Type B pancreatic cell (in vitro differentiated cells): ENCODE data around the gene SOX5. TPM values are rescaled to one million over a fixed set of nuclear protein-coding genes. Genes with fewer than 3 reads are reported as not detected.
"Not testable (repeated sequence)": the region's sequence is repeated elsewhere in the genome, so short reads cannot be mapped to it uniquely, and the experiment has no call there.

Experiments used
- DNase-seq: peaks from one replicate; pipeline ENCODE4 v3.0.0; 2021; ENCODE audit warnings: mixed read lengths; ENCODE audit not compliant: unreplicated experiment; ENCODE audit errors: extremely low spot score
- H3K27ac Mint-ChIP-seq: 2 replicates; pipeline ENCODE4 v1.8.0; 2021; ENCODE audit warnings: mild to moderate bottlenecking, mixed read lengths
- H3K27me3 Mint-ChIP-seq: 2 replicates; pipeline ENCODE4 v1.8.0; 2021; ENCODE audit warnings: mixed read lengths
- H3K36me3 Mint-ChIP-seq: 2 replicates; pipeline ENCODE4 v1.8.0; 2021; ENCODE audit warnings: mixed read lengths
- H3K4me1 Mint-ChIP-seq: one replicate; pipeline ENCODE4 v1.8.0; 2021; ENCODE audit warnings: mixed read lengths; ENCODE audit not compliant: unreplicated experiment
- H3K4me3 Mint-ChIP-seq: 2 replicates; pipeline ENCODE4 v1.8.0; 2021; ENCODE audit warnings: mild to moderate bottlenecking, mixed read lengths
- H3K9me3 Mint-ChIP-seq: 2 replicates; pipeline ENCODE4 v1.8.0; 2021; ENCODE audit warnings: mixed read lengths
- total RNA-seq: library from RNA; stranded (reverse); gene quantifications from 2 replicates; pipeline ENCODE4 v1.2.1, GENCODE V29; 2021; ENCODE audit warnings: low replicate concordance
- TF ChIP-seq, protein P1 (sequence below): fragments of 200-600 bp; sonication (generic); conservative IDR thresholded peaks from 2 replicates; pipeline ENCODE4 v1.5.0; 2021; ENCODE audit warnings: antibody characterized with exemption, mild to moderate bottlenecking

The SOX5 gene
- total RNA-seq, 1 donor from 2014 or later = 32.8 TPM

- Mint-ChIP-seq H3K4me3 (no peak overlapping the region), H3K36me3 (peaks cover 20% of the 10 kb centered on the region), H3K27ac (no peak overlapping the region), H3K4me1 (no peaks in the 10 kb centered on the region), H3K9me3 (peaks cover 7% of the 10 kb centered on the region), H3K27me3 (no peaks in the 10 kb centered on the region)
- DNase-seq = no peak
- TF ChIP-seq, protein P1, sequence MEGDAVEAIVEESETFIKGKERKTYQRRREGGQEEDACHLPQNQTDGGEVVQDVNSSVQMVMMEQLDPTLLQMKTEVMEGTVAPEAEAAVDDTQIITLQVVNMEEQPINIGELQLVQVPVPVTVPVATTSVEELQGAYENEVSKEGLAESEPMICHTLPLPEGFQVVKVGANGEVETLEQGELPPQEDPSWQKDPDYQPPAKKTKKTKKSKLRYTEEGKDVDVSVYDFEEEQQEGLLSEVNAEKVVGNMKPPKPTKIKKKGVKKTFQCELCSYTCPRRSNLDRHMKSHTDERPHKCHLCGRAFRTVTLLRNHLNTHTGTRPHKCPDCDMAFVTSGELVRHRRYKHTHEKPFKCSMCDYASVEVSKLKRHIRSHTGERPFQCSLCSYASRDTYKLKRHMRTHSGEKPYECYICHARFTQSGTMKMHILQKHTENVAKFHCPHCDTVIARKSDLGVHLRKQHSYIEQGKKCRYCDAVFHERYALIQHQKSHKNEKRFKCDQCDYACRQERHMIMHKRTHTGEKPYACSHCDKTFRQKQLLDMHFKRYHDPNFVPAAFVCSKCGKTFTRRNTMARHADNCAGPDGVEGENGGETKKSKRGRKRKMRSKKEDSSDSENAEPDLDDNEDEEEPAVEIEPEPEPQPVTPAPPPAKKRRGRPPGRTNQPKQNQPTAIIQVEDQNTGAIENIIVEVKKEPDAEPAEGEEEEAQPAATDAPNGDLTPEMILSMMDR = no peak
Measured at GRCh38 chr12:23528316-23528715, 421.2 kb downstream of the SOX5 start.

- Mint-ChIP-seq H3K4me1 (no peaks in the 10 kb centered on the region), H3K36me3 (peaks cover 11% of the 10 kb centered on the region), H3K9me3 (peaks cover 4% of the 10 kb centered on the region), H3K27ac (no peak overlapping the region), H3K27me3 (no peaks in the 10 kb centered on the region), H3K4me3 (no peak overlapping the region)
- no peak for DNase-seq
- TF ChIP-seq, protein P1 = no peak
Measured at GRCh38 chr12:23525450-23526072, 423.9 kb downstream of the SOX5 start.

DNA sequence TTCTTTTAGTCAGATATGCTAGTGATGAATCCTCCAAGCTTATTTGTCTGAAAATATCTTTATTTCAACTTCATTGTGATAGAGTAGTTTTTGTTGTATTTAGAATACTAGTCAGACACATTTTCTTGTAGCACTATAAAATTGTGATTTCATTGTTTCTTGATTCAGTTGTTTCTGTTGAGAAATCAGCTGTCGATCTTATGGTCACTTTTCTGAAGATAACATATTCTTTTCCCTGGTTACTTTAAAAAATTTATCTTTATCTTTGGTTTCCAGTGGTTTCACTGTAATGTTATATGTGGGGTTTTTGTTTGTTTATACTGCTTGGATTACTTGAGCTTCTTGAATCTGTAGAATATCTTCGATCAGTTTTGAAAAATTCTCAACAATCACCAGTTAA is 426.1 kb downstream of the SOX5 start:
- Mint-ChIP-seq H3K9me3 (peaks cover 10% of the 10 kb centered on the region), H3K27me3 (no peaks in the 10 kb centered on the region), H3K4me1 (no peaks in the 10 kb centered on the region), H3K4me3 (no peak overlapping the region), H3K36me3 (peaks cover 8% of the 10 kb centered on the region), H3K27ac (no peak overlapping the region)
- TF ChIP-seq, protein P1 = no peak
- no peak for DNase-seq

GRCh38 chr12:23519444-23519843 is 430.0 kb downstream of the SOX5 start:
- not testable (repeated sequence) for H3K9me3 Mint-ChIP-seq, H3K27ac Mint-ChIP-seq, DNase-seq, H3K4me3 Mint-ChIP-seq, H3K27me3 Mint-ChIP-seq, H3K4me1 Mint-ChIP-seq, H3K36me3 Mint-ChIP-seq

- not testable (repeated sequence) for H3K27me3 Mint-ChIP-seq, H3K4me3 Mint-ChIP-seq, DNase-seq, H3K27ac Mint-ChIP-seq, H3K4me1 Mint-ChIP-seq, H3K36me3 Mint-ChIP-seq, H3K9me3 Mint-ChIP-seq
Measured at GRCh38 chr12:23515785-23516184, 433.7 kb downstream of the SOX5 start.

GRCh38 chr12:23510484-23510883 is 439.0 kb downstream of the SOX5 start:
- no peaks in the 10 kb centered on the region for H3K4me1 Mint-ChIP-seq
- TF ChIP-seq, protein P1 = no peak
- DNase-seq = no peak
- peaks cover 10% of the 10 kb centered on the region for H3K36me3 Mint-ChIP-seq
- H3K9me3 Mint-ChIP-seq = no peaks in the 10 kb centered on the region
- no peak overlapping the region for H3K4me3 Mint-ChIP-seq
- no peak overlapping the region for H3K27ac Mint-ChIP-seq
- peaks cover 2% of the 10 kb centered on the region for H3K27me3 Mint-ChIP-seq

DNA sequence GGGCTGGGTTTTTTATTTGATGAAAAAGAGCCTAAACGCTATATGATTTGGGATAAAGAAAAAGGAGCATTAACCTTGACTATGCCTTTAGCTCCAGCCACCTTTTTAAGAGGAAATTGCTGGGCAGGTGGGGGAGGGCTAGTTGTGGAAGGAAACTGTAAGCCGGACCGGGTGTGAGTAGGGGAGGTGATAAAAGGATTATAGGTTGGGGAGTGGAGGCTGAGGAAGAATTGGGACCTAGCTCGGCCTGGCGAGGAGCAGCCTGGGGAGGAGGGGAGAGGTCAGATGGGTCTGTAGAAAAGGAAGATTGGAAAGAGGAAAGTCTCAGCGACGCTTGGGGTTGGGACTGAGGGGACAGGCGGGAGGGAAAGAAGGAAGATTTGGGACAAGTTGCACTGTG is 439.6 kb downstream of the SOX5 start:
- H3K27me3 Mint-ChIP-seq, H3K27ac Mint-ChIP-seq, DNase-seq: not testable (repeated sequence)

DNA sequence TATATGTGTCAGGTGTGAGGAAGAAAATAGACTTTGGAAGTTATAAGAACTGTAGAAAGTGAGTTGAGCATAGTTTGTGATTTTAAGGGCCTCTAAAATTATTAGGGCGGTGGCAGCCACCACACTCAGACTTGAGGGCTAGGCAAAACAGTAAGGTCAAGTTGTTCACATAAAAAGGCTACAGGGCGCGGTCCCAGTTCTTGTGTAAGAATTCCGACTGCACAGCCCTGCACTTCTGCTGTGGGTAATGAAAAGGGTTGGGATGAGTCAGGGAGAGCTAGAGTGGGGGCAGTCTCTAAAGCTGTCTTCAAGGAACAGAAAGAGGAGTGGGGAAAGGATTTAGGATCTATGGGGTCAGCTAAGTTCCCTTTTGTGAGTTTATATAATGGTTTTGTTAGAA is 441.7 kb downstream of the SOX5 start:
- not testable (repeated sequence) for H3K27me3 Mint-ChIP-seq, H3K4me1 Mint-ChIP-seq, H3K27ac Mint-ChIP-seq, H3K9me3 Mint-ChIP-seq, H3K4me3 Mint-ChIP-seq, H3K36me3 Mint-ChIP-seq, DNase-seq

More for the DNA sequence above, 439.6 kb downstream of the SOX5 start:
- not testable (repeated sequence) for H3K9me3 Mint-ChIP-seq, H3K4me1 Mint-ChIP-seq, H3K4me3 Mint-ChIP-seq
- peaks cover 10% of the 10 kb centered on the region for H3K36me3 Mint-ChIP-seq

GRCh38 chr12:23505736-23506135 is 443.7 kb downstream of the SOX5 start:
- not testable (repeated sequence) for DNase-seq, H3K4me3 Mint-ChIP-seq, H3K4me1 Mint-ChIP-seq, H3K27me3 Mint-ChIP-seq, H3K27ac Mint-ChIP-seq
- peaks cover 12% of the 10 kb centered on the region for H3K36me3 Mint-ChIP-seq
- peaks cover 13% of the 10 kb centered on the region for H3K9me3 Mint-ChIP-seq
